ENCODE measurements around the gene MKLN1.
"Not testable (repeated sequence)": the region's sequence is repeated elsewhere in the genome, so short reads cannot be mapped to it uniquely, and the experiment has no call there.

The MKLN1 gene

GRCh38 chr7:131501930-131502685 lies 174.4 kb downstream of the MKLN1 start:
- no peak for DNase-seq (ENCODE audit: low spot score)

- DNase-seq (ENCODE audit: low spot score) = peak; percentile 53
These were observed 175.3 kb downstream of the MKLN1 start for GRCh38 chr7:131502810-131503508.

- DNase-seq (ENCODE audit: low spot score) = no peak
These were observed 176.0 kb downstream of the MKLN1 start for GRCh38 chr7:131503639-131504038.

- no peak for DNase-seq (ENCODE audit: low spot score)
These were observed 176.7 kb downstream of the MKLN1 start for GRCh38 chr7:131504157-131504899.

- not testable (repeated sequence) for DNase-seq (ENCODE audit: low spot score)
These were observed 177.5 kb downstream of the MKLN1 start for GRCh38 chr7:131505037-131505620.

- DNase-seq (ENCODE audit: low spot score) = no peak
These were observed 178.2 kb downstream of the MKLN1 start for GRCh38 chr7:131505636-131506557.

GRCh38 chr7:131506597-131506996 lies 178.9 kb downstream of the MKLN1 start:
- DNase-seq (ENCODE audit: low spot score) = no peak

GRCh38 chr7:131507592-131508331 lies 180.1 kb downstream of the MKLN1 start:
- peak; percentile 88 for DNase-seq (ENCODE audit: low spot score)

- DNase-seq (ENCODE audit: low spot score) = no peak
These were observed 181.2 kb downstream of the MKLN1 start for GRCh38 chr7:131508754-131509486.

- DNase-seq (ENCODE audit: low spot score) = no peak
These were observed 182.1 kb downstream of the MKLN1 start for GRCh38 chr7:131509781-131510180.

GRCh38 chr7:131511071-131511470 lies 183.4 kb downstream of the MKLN1 start:
- no peak for DNase-seq (ENCODE audit: low spot score)

- no peak for DNase-seq (ENCODE audit: low spot score)
These were observed 184.3 kb downstream of the MKLN1 start for GRCh38 chr7:131511774-131512535.

- DNase-seq (ENCODE audit: low spot score) = peak; percentile 93
These were observed 185.8 kb downstream of the MKLN1 start for GRCh38 chr7:131513245-131514061.

GRCh38 chr7:131515471-131515870 lies 187.8 kb downstream of the MKLN1 start:
- not testable (repeated sequence) for DNase-seq (ENCODE audit: low spot score)

- no peak for DNase-seq (ENCODE audit: low spot score)
These were observed 189.7 kb downstream of the MKLN1 start for GRCh38 chr7:131517218-131517923.

GRCh38 chr7:131518626-131519025 lies 190.9 kb downstream of the MKLN1 start:
- no peak for DNase-seq (ENCODE audit: low spot score)

GRCh38 chr7:131521651-131522163 lies 194.0 kb downstream of the MKLN1 start:
- no peak for DNase-seq (ENCODE audit: low spot score)
